Hepatocyte (in vitro differentiated cells): ENCODE measurements around the gene SIRPG. TPM values are rescaled to one million over a fixed set of nuclear protein-coding genes. Genes with fewer than 3 reads are reported as not detected.

Source experiments
- DNase-seq: peaks from one replicate; pipeline ENCODE4 v3.0.0-alpha.2; 2016; ENCODE audit warnings: low spot score
- H2AFZ ChIP-seq: fragments of 200-600 bp; sonication (generic); 2 replicates; pipeline ENCODE4 v1.6.0; 2016; ENCODE audit warnings: antibody characterized with exemption, mild to moderate bottlenecking
- H3K27ac ChIP-seq: fragments of 200-600 bp; sonication (generic); 2 replicates; pipeline ENCODE4 v1.5.1; 2016; ENCODE audit warnings: mild to moderate bottlenecking
- H3K27me3 ChIP-seq: fragments of 200-600 bp; sonication (generic); 2 replicates; pipeline ENCODE4 v1.6.1; 2016
- H3K36me3 ChIP-seq: fragments of 200-600 bp; sonication (generic); replicated peaks from 2 replicates; pipeline ENCODE4 v1.5.1; 2016; ENCODE audit warnings: low read depth; ENCODE audit not compliant: insufficient read depth
- H3K4me1 ChIP-seq: fragments of 200-600 bp; sonication (generic); 2 replicates; pipeline ENCODE4 v1.5.1; 2016; ENCODE audit warnings: mild to moderate bottlenecking, moderate library complexity; ENCODE audit not compliant: insufficient read depth
- H3K4me2 ChIP-seq: fragments of 200-600 bp; sonication (generic); 2 replicates; pipeline ENCODE4 v1.6.0; 2016
- H3K4me3 ChIP-seq: fragments of 200-600 bp; sonication (generic); 2 replicates; pipeline ENCODE4 v1.5.1; 2016; ENCODE audit warnings: mild to moderate bottlenecking
- H3K79me2 ChIP-seq: fragments of 200-600 bp; sonication (generic); 2 replicates; pipeline ENCODE4 v1.6.0; 2017; ENCODE audit warnings: mild to moderate bottlenecking
- H3K9me2 ChIP-seq: fragments of 200-600 bp; sonication (generic); replicated peaks from 2 replicates; pipeline ENCODE4 v1.6.0; 2017; ENCODE audit warnings: mild to moderate bottlenecking; ENCODE audit not compliant: insufficient read depth
- H3K9me3 ChIP-seq: fragments of 200-600 bp; sonication (generic); 2 replicates; pipeline ENCODE4 v1.5.1; 2016; ENCODE audit warnings: low read depth, mild to moderate bottlenecking
- H4K20me1 ChIP-seq: fragments of 200-600 bp; sonication (generic); 2 replicates; pipeline ENCODE4 v1.6.0; 2016; ENCODE audit warnings: mild to moderate bottlenecking; ENCODE audit not compliant: insufficient read depth, poor library complexity, severe bottlenecking
- CTCF ChIP-seq: fragments of 200-600 bp; sonication (generic); IDR thresholded peaks from 2 replicates; pipeline ENCODE4 v1.5.1; 2016; ENCODE audit warnings: antibody characterized with exemption, mild to moderate bottlenecking; ENCODE audit not compliant: poor library complexity
- EZH2 ChIP-seq: fragments of 200-600 bp; sonication (generic); IDR thresholded peaks from 2 replicates; pipeline ENCODE4 v1.6.1; 2016; ENCODE audit warnings: antibody characterized with exemption, mild to moderate bottlenecking, borderline replicate concordance
- EZH2phosphoT487 ChIP-seq: fragments of 200-600 bp; sonication (generic); IDR thresholded peaks from one replicate; pipeline ENCODE4 v1.6.1; 2018; ENCODE audit warnings: antibody characterized with exemption, mild to moderate bottlenecking, low read depth, moderate library complexity; ENCODE audit not compliant: unreplicated experiment, severe bottlenecking
- WGBS: methylation state at CpG from one replicate; pipeline ENCODE4 v1.1.6; 2016; ENCODE audit warnings: low lambda C conversion rate; ENCODE audit errors: missing lambda C conversion rate; 5-methylcytosine and 5-hydroxymethylcytosine counted together
- polyA plus RNA-seq: library from polyadenylated mRNA; unstranded; fragments of >200 nt; fragmentation: Nextera tagmentation; extraction: Ambion mirVana; gene quantifications from 2 replicates; pipeline ENCODE4 v1.2.1, GENCODE V29; 2016
- total RNA-seq: library from RNA; depleted of rRNA; stranded (reverse); fragments of >200 nt; gene quantifications from 2 replicates; pipeline ENCODE4 v1.2.3, GENCODE V29; 2014

Gene SIRPG
- total and polyA plus RNA-seq, 2 experiments from 2014 or later: not detected

DNA sequence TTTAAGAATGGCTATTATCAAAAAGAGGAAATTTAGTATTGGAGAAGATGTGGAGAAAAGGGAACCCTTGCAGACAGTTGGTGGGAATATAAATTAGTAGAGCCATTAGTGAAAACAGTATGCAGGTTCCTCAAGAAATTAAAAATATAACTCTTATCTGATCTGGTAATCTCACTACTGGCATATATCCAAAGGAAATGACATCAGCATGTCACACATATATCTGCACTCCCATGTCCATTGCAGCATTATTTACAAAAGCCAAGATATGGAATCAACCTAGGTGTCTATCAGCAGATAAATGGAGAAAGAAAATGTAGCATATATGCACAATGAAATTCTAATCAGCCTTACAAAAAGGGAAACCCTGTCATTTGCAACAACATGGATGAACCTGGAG is 2.6 kb downstream of the SIRPG start:
- TF ChIP-seq EZH2 (no peak), EZH2phosphoT487 (no peak), CTCF (no peak)
- Histone ChIP-seq H3K27me3 (peaks cover 12% of the 10 kb centered on the region), H3K27ac (no peak overlapping the region), H3K4me2 (no peak overlapping the region), H3K79me2 (no peaks in the 10 kb centered on the region), H3K9me2 (no peaks in the 10 kb centered on the region), H3K36me3 (no peaks in the 10 kb centered on the region), H4K20me1 (no peaks in the 10 kb centered on the region), H3K4me3 (no peak overlapping the region), H2AFZ (no peak overlapping the region), H3K4me1 (no peaks in the 10 kb centered on the region), H3K9me3 (no peaks in the 10 kb centered on the region)
- DNase-seq: no peak

GRCh38 chr20:1652960-1653359 is 4.6 kb downstream of the SIRPG start:
- no peak overlapping the region for H3K4me3 ChIP-seq
- H4K20me1 ChIP-seq: no peaks in the 10 kb centered on the region
- no peaks in the 10 kb centered on the region for H3K79me2 ChIP-seq
- no peak for DNase-seq
- no peaks in the 10 kb centered on the region for H3K36me3 ChIP-seq
- no peak overlapping the region for H3K27ac ChIP-seq
- no peaks in the 10 kb centered on the region for H3K4me1 ChIP-seq
- H3K9me2 ChIP-seq: no peaks in the 10 kb centered on the region
- no peak overlapping the region for H2AFZ ChIP-seq
- H3K27me3 ChIP-seq: peaks cover 3% of the 10 kb centered on the region
- no peak overlapping the region for H3K4me2 ChIP-seq
- WGBS: 73% methylated on average over 3 of the region's 3 CpGs
- H3K9me3 ChIP-seq: no peaks in the 10 kb centered on the region
- TF ChIP-seq EZH2: no peak
- TF ChIP-seq CTCF: no peak
- TF ChIP-seq EZH2phosphoT487: no peak

DNA sequence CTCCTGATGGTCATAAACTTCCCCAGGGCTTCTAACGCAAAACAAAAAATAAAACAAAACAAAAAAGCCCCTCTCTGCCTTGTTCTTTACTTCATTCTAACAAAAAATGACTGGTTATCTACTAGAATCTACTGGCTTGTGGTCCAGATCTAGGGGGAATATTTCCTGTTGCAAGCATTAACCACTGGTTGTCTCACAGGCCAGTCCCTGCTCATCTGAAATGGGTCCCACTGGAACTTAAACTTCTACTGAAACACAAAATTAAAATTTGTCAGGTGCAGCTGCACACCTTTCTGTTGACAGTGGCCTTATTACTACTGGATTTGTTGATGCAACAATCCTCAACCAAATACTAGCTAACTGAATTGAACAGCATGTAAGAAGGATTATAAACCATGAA is 5.5 kb downstream of the SIRPG start:
- Histone ChIP-seq H3K9me2 (no peaks in the 10 kb centered on the region), H3K4me1 (no peaks in the 10 kb centered on the region), H3K27me3 (no peaks in the 10 kb centered on the region)

More for the DNA sequence above, 5.5 kb downstream of the SIRPG start:
- Histone ChIP-seq H3K27ac (no peak overlapping the region), H2AFZ (no peak overlapping the region), H3K4me3 (no peak overlapping the region), H3K79me2 (no peaks in the 10 kb centered on the region), H3K9me3 (no peaks in the 10 kb centered on the region), H3K36me3 (no peaks in the 10 kb centered on the region), H4K20me1 (no peaks in the 10 kb centered on the region), H3K4me2 (no peak overlapping the region)
- TF ChIP-seq EZH2 (no peak), CTCF (no peak), EZH2phosphoT487 (no peak)
- 72% methylated on average over 1 of the region's 1 CpG for WGBS
- no peak for DNase-seq
